Cardiac atrium fibroblast (primary cell): Measurements from ENCODE around the gene MPL. TPM values are rescaled to one million over a fixed set of nuclear protein-coding genes. Genes with fewer than 3 reads are reported as not detected.

Experiments used
- total RNA-seq: library from RNA; depleted of rRNA; stranded (reverse); fragments of >200 nt; gene quantifications from 2 replicates; pipeline ENCODE4 v1.2.3, GENCODE V29; 2015

The MPL gene
- not detected in 2 replicates for total RNA-seq

GRCh38 chr1:43337588-43337987 lies at the start of gene MPL:
Gene MPL, plus strand, starts transcription at chr1:43337818. Its CDS starts 31 bp downstream, at chr1:43337849.

GRCh38 chr1:43300378-43301094 lies 37.1 kb upstream of the MPL start, which contains the start of gene TIE1:
Gene TIE1, plus strand, starts transcription at chr1:43300982. Its CDS starts 90 bp downstream, at chr1:43301072.

GRCh38 chr1:43358746-43359693 lies 21.4 kb downstream of the MPL start, which contains the start of gene CDC20:
Gene CDC20, plus strand, starts transcription at chr1:43358981. Its CDS starts 235 bp downstream, at chr1:43359216.

GRCh38 chr1:43367904-43368645 lies 30.5 kb downstream of the MPL start, which contains the start of gene ELOVL1:
Gene ELOVL1, minus strand, starts transcription at chr1:43368011. Its CDS starts 2,402 bp downstream, at chr1:43365609.

GRCh38 chr1:43389326-43390313 lies 52.0 kb downstream of the MPL start, which contains the start of the genes MED8 and SZT2:
Gene MED8, minus strand, starts transcription at chr1:43389800. Its CDS starts 36 bp downstream, at chr1:43389764.
Gene SZT2, plus strand, starts transcription at chr1:43389899. Its CDS starts 70 bp downstream, at chr1:43389969.

Other genes with a start within 250 kb of the MPL start
- 92.8 and 95.1 TPM in 2 replicates for gene EBNA1BP2, start 165.5 kb upstream of the MPL start, total RNA-seq
- gene CFAP57, start 165.5 kb upstream of the MPL start, total RNA-seq: under 0.01 and 1.4 TPM in 2 replicates
- gene TMEM125, start 67.8 kb upstream of the MPL start, total RNA-seq: not detected in 2 replicates
- not detected in 2 replicates for gene C1orf210, start 52.2 kb upstream of the MPL start, total RNA-seq
- gene TIE1, start 36.8 kb upstream of the MPL start, total RNA-seq: 3.8 and 11.7 TPM in 2 replicates
- gene CDC20, start 21.2 kb downstream of the MPL start, total RNA-seq: 27.6 and 33.9 TPM in 2 replicates
- 69.7 and 105 TPM in 2 replicates for gene ELOVL1, start 30.2 kb downstream of the MPL start, total RNA-seq
- gene MED8, start 52.0 kb downstream of the MPL start, total RNA-seq: 50.2 and 53.5 TPM in 2 replicates
- gene SZT2, start 52.1 kb downstream of the MPL start, total RNA-seq: 12.5 and 16.2 TPM in 2 replicates
- 38.2 and 54.9 TPM in 2 replicates for gene HYI, start 116.1 kb downstream of the MPL start, total RNA-seq
- gene PTPRF, start 193.1 kb downstream of the MPL start, total RNA-seq: 48.9 and 58.5 TPM in 2 replicates